SKM-1 treated with dmso at 0.1 percent for 144 hours (cell line): ENCODE results near the gene UQCRHL.
A peak's percentile ranks its signal among the peaks of the same experiment; 100 is the strongest.
"Not testable (repeated sequence)": the region's sequence is repeated elsewhere in the genome, so short reads cannot be mapped to it uniquely, and the experiment has no call there.

Experiments
- DNase-seq: peaks from one replicate; lab custom pipeline; 2025; ENCODE audit not compliant: unreplicated experiment; lab: John Stamatoyannopoulos, UW

Gene UQCRHL

GRCh38 chr1:15807549-15807948, at the start of gene UQCRHL:
Gene UQCRHL (minus strand): TSS chr1:15807649. CDS start chr1:15807649, 0 bp downstream.
- DNase-seq, result not testable (repeated sequence)

- no peak for DNase-seq
Observed at GRCh38 chr1:15856888-15857287, 49.4 kb upstream of the UQCRHL start.

- no peak for DNase-seq
Observed at GRCh38 chr1:15852828-15853302, 45.4 kb upstream of the UQCRHL start.

GRCh38 chr1:15852036-15852827, 44.8 kb upstream of the UQCRHL start:
- no peak for DNase-seq

GRCh38 chr1:15851210-15852035, 44.0 kb upstream of the UQCRHL start:
- DNase-seq, result no peak

- no peak for DNase-seq
Observed at GRCh38 chr1:15850471-15851001, 43.1 kb upstream of the UQCRHL start.

GRCh38 chr1:15849775-15850324, 42.4 kb upstream of the UQCRHL start:
- peak; percentile 52 for DNase-seq

- DNase-seq, result peak; percentile 30
Observed at GRCh38 chr1:15848929-15849774, 41.7 kb upstream of the UQCRHL start.

GRCh38 chr1:15848143-15848928, 40.9 kb upstream of the UQCRHL start:
- peak; percentile 11 for DNase-seq

- no peak for DNase-seq
Observed at GRCh38 chr1:15847893-15848142, 40.4 kb upstream of the UQCRHL start.

GRCh38 chr1:15847100-15847892, 39.8 kb upstream of the UQCRHL start, which contains the start of gene SPEN:
Gene SPEN (plus strand): TSS chr1:15847707. CDS start chr1:15848068, 361 bp downstream.
- DNase-seq, result peak; percentile 94

- DNase-seq, result not testable (repeated sequence)
Observed at GRCh38 chr1:15846056-15846455, 38.6 kb upstream of the UQCRHL start.

- no peak for DNase-seq
Observed at GRCh38 chr1:15843826-15844572, 36.5 kb upstream of the UQCRHL start.

- DNase-seq, result no peak
Observed at GRCh38 chr1:15838721-15839120, 31.3 kb upstream of the UQCRHL start.

- no peak for DNase-seq
Observed at GRCh38 chr1:15837931-15838330, 30.5 kb upstream of the UQCRHL start.

- no peak for DNase-seq
Observed at GRCh38 chr1:15836772-15837669, 29.6 kb upstream of the UQCRHL start.

- DNase-seq, result not testable (repeated sequence)
Observed at GRCh38 chr1:15836511-15836771, 29.0 kb upstream of the UQCRHL start.
